GM12865 (cell line): Measurements from ENCODE around the gene SMIM11.

Source experiments
- DNase-seq: peaks from one replicate; pipeline ENCODE4 v3.0.0; 2010; ENCODE audit warnings: low read depth
- H3K4me3 ChIP-seq: 2 replicates; pipeline ENCODE4 v1.5.1; 2011; ENCODE audit warnings: mild to moderate bottlenecking, low read depth, low read length, control low read depth
- CTCF ChIP-seq: IDR thresholded peaks from 2 replicates; pipeline ENCODE4 v1.5.1; 2011; ENCODE audit warnings: low read length, control low read depth, low read depth, inconsistent platforms; ENCODE audit not compliant: insufficient read depth; ENCODE audit errors: missing control alignments

Gene SMIM11

GRCh38 chr21:34336756-34337391, 38.4 kb upstream of the SMIM11 start:
- no peak for DNase-seq
- no peak overlapping the region for H3K4me3 ChIP-seq
- no peak for TF ChIP-seq CTCF

DNA sequence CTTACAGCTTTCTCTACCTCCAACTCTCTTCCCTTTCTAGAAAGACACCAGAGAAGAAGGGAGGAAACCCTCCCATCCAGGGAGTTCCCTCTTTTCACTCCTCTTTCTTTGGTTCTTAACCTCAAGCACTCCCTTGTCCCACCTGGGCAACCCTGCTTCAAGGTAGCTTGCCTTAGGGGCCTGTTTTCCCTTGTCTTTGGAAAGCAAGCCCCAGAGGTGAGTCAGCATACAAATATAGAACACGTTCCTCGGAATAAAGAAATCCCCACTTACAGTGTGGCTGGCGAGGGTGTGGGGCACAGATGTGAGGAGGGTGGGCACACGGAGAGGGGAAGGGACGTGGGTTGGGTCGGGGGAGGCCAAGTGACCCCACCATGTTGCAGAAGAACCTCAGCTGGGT, 37.6 kb upstream of the SMIM11 start:
- no peak for TF ChIP-seq CTCF
- H3K4me3 ChIP-seq, result no peak overlapping the region
- no peak for DNase-seq

GRCh38 chr21:34338226-34338625, 37.1 kb upstream of the SMIM11 start:
- no peak for TF ChIP-seq CTCF
- DNase-seq, result no peak
- no peak overlapping the region for H3K4me3 ChIP-seq

GRCh38 chr21:34340061-34340460, 35.2 kb upstream of the SMIM11 start:
- DNase-seq, result no peak
- H3K4me3 ChIP-seq, result no peak overlapping the region
- TF ChIP-seq CTCF, result no peak

- DNase-seq, result no peak
- H3K4me3 ChIP-seq, result no peak overlapping the region
- no peak for TF ChIP-seq CTCF
These were observed 32.8 kb upstream of the SMIM11 start for GRCh38 chr21:34342476-34342875.

DNA sequence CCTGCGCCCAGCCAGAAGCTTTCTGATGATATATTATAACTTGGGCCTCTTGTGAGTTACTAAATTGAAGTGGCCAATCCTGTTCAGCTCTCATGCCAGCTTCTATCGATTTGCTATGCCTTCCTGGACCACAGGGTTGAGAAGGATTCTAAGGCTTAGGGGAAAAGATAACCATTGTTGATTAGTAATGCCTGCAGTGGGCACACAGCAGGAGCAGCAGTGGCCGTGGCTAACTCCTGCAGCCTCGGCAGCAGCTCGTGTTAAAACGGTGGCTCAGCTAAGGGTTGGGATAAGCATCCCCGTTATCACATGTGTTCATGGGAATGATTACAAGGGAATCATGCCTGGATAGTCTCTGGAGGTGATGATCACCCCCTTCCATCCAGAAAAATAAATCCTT, 32.0 kb upstream of the SMIM11 start:
- TF ChIP-seq CTCF, result no peak
- no peak overlapping the region for H3K4me3 ChIP-seq
- no peak for DNase-seq

DNA sequence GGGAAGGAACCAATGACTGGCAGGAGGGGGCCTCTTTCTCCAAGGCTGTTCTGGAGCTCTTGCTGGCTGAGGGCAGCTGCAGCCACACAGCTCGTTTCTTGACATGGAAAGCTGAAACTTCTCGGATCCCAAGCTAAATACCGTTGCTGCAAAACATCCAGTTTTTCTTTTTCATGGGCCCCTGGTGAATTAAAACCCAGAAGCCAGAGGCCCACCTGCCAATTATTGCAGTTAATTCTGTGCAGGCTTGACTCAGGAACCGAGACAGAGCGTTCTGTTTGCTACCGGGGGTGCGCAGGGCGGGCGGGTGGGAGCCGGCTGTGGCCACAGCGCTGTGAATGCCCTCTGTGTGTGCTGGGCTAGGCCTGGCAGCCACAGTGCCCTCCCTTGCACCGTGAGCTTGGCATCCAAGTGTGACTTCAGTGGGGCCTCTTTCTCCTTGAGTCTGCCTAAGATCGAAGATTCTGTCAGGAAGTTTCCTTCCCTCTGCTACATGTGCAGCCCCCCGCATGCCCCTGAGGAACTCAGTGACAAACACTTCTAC, 31.4 kb upstream of the SMIM11 start:
- no peak for TF ChIP-seq CTCF
- no peak for DNase-seq
- H3K4me3 ChIP-seq, result no peak overlapping the region
